Skeletal muscle satellite cell (primary cell): ENCODE measurements around the gene CFDP1.

ENCODE experiments used
- H3K27me3 ChIP-seq: 2 replicates; pipeline ENCODE4 v1.7.0; 2013; ENCODE audit warnings: low read length; ENCODE audit not compliant: control insufficient read depth, insufficient read depth
- H3K36me3 ChIP-seq: 2 replicates; pipeline ENCODE4 v1.7.0; 2013; ENCODE audit warnings: mild to moderate bottlenecking, control low read depth, low read length; ENCODE audit not compliant: insufficient read depth
- H3K4me1 ChIP-seq: 2 replicates; pipeline ENCODE4 v1.7.0; 2013; ENCODE audit warnings: low read length; ENCODE audit not compliant: control insufficient read depth, insufficient read depth
- H3K4me2 ChIP-seq: 2 replicates; pipeline ENCODE4 v1.7.0; 2013; ENCODE audit warnings: mild to moderate bottlenecking, low read length
- H3K4me3 ChIP-seq: 2 replicates; pipeline ENCODE4 v1.7.0; 2013; ENCODE audit warnings: low read length
- H3K9ac ChIP-seq: 2 replicates; pipeline ENCODE4 v1.7.0; 2013; ENCODE audit warnings: mild to moderate bottlenecking, low read depth, low read length, moderate library complexity
- H3K9me3 ChIP-seq: replicated peaks from 2 replicates; pipeline ENCODE4 v1.7.0; 2013; ENCODE audit warnings: mild to moderate bottlenecking, control low read depth, low read length

Gene CFDP1

GRCh38 chr16:75423723-75424104, 9.6 kb downstream of the CFDP1 start:
- Histone ChIP-seq H3K9me3 (no peaks in the 10 kb centered on the region), H3K9ac (no peak overlapping the region), H3K4me3 (no peak overlapping the region), H3K36me3 (no peaks in the 10 kb centered on the region), H3K27me3 (no peaks in the 10 kb centered on the region), H3K4me1 (peaks cover 12% of the 10 kb centered on the region), H3K4me2 (no peak overlapping the region)

DNA sequence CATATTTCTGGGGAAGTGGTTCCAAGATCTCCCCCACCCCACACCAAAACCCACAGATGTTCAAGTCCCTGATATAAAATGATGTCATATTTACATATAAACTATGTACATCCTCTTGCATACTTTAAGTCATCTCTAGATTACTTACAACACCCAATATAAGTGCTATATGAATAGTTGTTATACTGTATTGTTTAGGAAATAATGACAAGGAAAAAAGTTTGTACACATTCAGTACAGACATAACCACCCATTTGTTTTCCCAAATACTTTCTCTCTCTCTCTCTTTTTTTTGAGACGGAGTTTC, 11.5 kb downstream of the CFDP1 start:
- Histone ChIP-seq H3K9me3 (no peaks in the 10 kb centered on the region), H3K4me3 (no peak overlapping the region), H3K4me1 (peaks cover 12% of the 10 kb centered on the region), H3K27me3 (no peaks in the 10 kb centered on the region), H3K36me3 (no peaks in the 10 kb centered on the region), H3K9ac (no peak overlapping the region), H3K4me2 (no peak overlapping the region)

DNA sequence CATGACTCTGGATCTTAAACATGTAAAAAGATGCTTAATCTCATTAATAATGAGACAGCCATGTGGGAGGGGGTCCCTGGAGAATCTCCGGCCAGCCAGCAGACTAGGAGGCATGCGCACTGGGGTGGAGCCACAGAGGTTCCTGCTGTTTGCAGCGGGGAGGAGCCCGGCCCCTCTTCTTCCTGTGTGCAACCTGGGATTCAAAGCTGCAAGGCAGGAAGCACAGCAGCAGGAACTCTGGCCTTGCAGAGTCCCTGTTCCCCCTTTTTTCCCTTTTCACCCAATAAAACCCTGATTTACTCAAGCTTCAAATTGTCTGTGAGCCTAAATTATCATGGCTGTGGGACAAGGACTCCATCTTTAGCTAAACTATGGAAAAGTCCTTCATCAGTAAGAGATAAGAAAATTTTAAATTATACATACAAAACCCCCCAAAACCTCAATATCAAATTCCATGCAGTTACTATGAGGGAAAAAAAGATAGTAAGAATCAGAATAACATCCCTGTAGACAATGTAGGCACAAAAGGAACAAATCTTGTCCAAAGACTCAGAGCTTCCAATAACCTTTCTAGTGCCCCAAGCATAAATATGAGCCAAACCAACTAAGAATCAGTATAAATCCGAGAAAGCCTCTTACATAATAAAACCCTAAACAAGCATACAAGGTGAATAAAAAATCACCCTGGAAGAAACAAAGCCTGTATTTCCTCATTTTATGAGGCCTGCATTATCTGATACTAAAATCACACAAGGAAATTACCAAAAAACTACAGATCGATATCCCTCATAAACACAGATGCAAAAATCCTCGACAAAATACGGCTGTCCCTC, 12.1 kb downstream of the CFDP1 start:
- no peak overlapping the region for H3K9ac ChIP-seq

GRCh38 chr16:75416904-75417565, 16.3 kb downstream of the CFDP1 start:
- Histone ChIP-seq H3K36me3 (peaks cover 7% of the 10 kb centered on the region), H3K9ac (no peak overlapping the region), H3K4me1 (peaks cover 13% of the 10 kb centered on the region), H3K4me2 (no peak overlapping the region), H3K9me3 (no peaks in the 10 kb centered on the region), H3K27me3 (no peaks in the 10 kb centered on the region), H3K4me3 (no peak overlapping the region)

More for the DNA sequence above, 12.1 kb downstream of the CFDP1 start:
- no peak overlapping the region for H3K4me3 ChIP-seq
- H3K4me1 ChIP-seq: peaks cover 7% of the 10 kb centered on the region
- no peaks in the 10 kb centered on the region for H3K9me3 ChIP-seq
- peak overlapping the region; percentile 53 for H3K4me2 ChIP-seq
- no peaks in the 10 kb centered on the region for H3K36me3 ChIP-seq
- no peaks in the 10 kb centered on the region for H3K27me3 ChIP-seq

- H3K4me3 ChIP-seq: no peak overlapping the region
- H3K4me1 ChIP-seq: peaks cover 6% of the 10 kb centered on the region
- no peaks in the 10 kb centered on the region for H3K27me3 ChIP-seq
- no peaks in the 10 kb centered on the region for H3K9me3 ChIP-seq
- H3K9ac ChIP-seq: no peak overlapping the region
- H3K4me2 ChIP-seq: no peak overlapping the region
- peaks cover 16% of the 10 kb centered on the region for H3K36me3 ChIP-seq
Observed at GRCh38 chr16:75415169-75415905, 18.0 kb downstream of the CFDP1 start.

GRCh38 chr16:75413951-75414350, 19.4 kb downstream of the CFDP1 start:
- H3K27me3 ChIP-seq: no peaks in the 10 kb centered on the region
- H3K4me1 ChIP-seq: peaks cover 6% of the 10 kb centered on the region
- H3K4me2 ChIP-seq: no peak overlapping the region
- peaks cover 23% of the 10 kb centered on the region for H3K36me3 ChIP-seq
- no peak overlapping the region for H3K4me3 ChIP-seq
- H3K9ac ChIP-seq: no peak overlapping the region
- no peaks in the 10 kb centered on the region for H3K9me3 ChIP-seq

DNA sequence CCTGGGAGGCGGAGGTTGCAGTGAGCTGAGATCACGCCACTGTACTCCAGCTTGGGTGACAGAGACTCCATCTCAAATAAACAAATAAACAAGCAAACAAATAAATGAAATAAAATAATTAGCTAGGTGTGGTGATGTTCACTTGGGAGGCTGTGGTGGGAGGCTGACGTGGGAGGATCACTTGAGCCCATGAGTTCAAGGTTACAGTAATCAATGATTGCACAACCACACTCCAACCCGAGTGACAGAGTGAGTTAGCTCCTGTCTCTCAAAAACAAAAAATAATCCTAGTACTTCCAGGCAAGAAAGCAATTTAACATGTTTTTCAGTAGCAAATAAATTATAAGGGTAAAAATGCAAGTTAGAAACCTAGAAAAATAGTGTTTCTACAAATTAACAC, 26.4 kb downstream of the CFDP1 start:
- Histone ChIP-seq H3K9me3 (no peaks in the 10 kb centered on the region), H3K36me3 (peaks cover 20% of the 10 kb centered on the region), H3K4me2 (no peak overlapping the region), H3K4me3 (no peak overlapping the region), H3K9ac (no peak overlapping the region), H3K27me3 (no peaks in the 10 kb centered on the region), H3K4me1 (peaks cover 9% of the 10 kb centered on the region)

- no peak overlapping the region for H3K4me2 ChIP-seq
- H3K9me3 ChIP-seq: no peaks in the 10 kb centered on the region
- no peak overlapping the region for H3K4me3 ChIP-seq
- H3K36me3 ChIP-seq: peaks cover 7% of the 10 kb centered on the region
- H3K9ac ChIP-seq: peak overlapping the region; percentile 40
- peaks cover 11% of the 10 kb centered on the region for H3K4me1 ChIP-seq
- no peaks in the 10 kb centered on the region for H3K27me3 ChIP-seq
Observed at GRCh38 chr16:75402821-75403475, 30.4 kb downstream of the CFDP1 start.

DNA sequence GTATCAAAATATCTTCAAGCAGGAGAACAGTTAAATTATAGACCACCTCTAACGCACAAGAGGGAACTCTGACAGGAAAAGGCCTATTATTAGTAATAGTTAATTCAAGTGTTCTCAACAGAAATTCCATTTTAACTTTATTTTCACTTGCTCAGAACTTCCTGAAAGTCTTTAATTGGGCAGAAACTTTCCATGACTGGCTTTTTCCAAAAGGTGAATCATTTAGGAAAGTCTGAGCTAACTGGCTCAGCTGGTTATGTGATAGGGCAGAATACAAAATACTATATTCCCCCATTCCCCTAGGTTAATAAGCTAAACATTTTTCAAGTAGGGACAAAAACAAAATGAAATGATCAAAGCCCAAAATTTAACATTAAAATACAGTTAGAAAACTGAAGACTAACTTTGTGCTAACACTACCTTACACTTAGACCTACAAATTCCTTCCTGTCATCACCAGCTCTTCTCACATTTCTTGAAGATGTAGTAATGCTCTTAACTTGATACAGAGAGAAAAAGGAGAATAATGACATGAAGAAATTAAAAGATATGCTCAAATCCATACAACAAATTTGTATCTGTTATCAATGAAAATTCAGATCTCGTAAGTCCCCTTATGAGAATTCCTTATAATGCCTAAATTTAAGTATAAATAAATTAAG, 31.0 kb downstream of the CFDP1 start:
- Histone ChIP-seq H3K4me1 (peaks cover 11% of the 10 kb centered on the region), H3K9ac (peak overlapping the region; percentile 40), H3K4me2 (no peak overlapping the region), H3K9me3 (no peaks in the 10 kb centered on the region), H3K4me3 (no peak overlapping the region), H3K36me3 (peaks cover 7% of the 10 kb centered on the region), H3K27me3 (no peaks in the 10 kb centered on the region)

GRCh38 chr16:75401691-75402090, 31.6 kb downstream of the CFDP1 start:
- no peak overlapping the region for H3K4me3 ChIP-seq
- H3K4me2 ChIP-seq: no peak overlapping the region
- H3K9me3 ChIP-seq: no peaks in the 10 kb centered on the region
- no peaks in the 10 kb centered on the region for H3K27me3 ChIP-seq
- H3K9ac ChIP-seq: peak overlapping the region; percentile 27
- H3K36me3 ChIP-seq: peaks cover 7% of the 10 kb centered on the region
- peaks cover 11% of the 10 kb centered on the region for H3K4me1 ChIP-seq

GRCh38 chr16:75398333-75398732, 35.0 kb downstream of the CFDP1 start:
- peaks cover 11% of the 10 kb centered on the region for H3K4me1 ChIP-seq
- no peaks in the 10 kb centered on the region for H3K27me3 ChIP-seq
- H3K4me3 ChIP-seq: no peak overlapping the region
- peaks cover 7% of the 10 kb centered on the region for H3K36me3 ChIP-seq
- no peaks in the 10 kb centered on the region for H3K9me3 ChIP-seq
- H3K4me2 ChIP-seq: no peak overlapping the region
- H3K9ac ChIP-seq: no peak overlapping the region
